NCI-H748 (cell line): Measurements from ENCODE around the gene PDE4D.
A peak's percentile ranks its signal among the peaks of the same experiment; 100 is the strongest.
"Not testable (repeated sequence)": the region's sequence is repeated elsewhere in the genome, so short reads cannot be mapped to it uniquely, and the experiment has no call there.

Experiments
- DNase-seq: peaks from one replicate; lab custom pipeline; 2025; ENCODE audit not compliant: unreplicated experiment; lab: John Stamatoyannopoulos, UW

Gene PDE4D

GRCh38 chr5:59064293-59064692, 829.2 kb downstream of the PDE4D start:
- DNase-seq, result no peak

- no peak for DNase-seq
Measured at GRCh38 chr5:59062986-59063683, 830.4 kb downstream of the PDE4D start.

GRCh38 chr5:59061377-59061776, 832.1 kb downstream of the PDE4D start:
- no peak for DNase-seq

GRCh38 chr5:59058969-59059687, 834.4 kb downstream of the PDE4D start:
- no peak for DNase-seq

GRCh38 chr5:59058237-59058636, 835.3 kb downstream of the PDE4D start:
- no peak for DNase-seq

GRCh38 chr5:59056599-59056998, 836.9 kb downstream of the PDE4D start:
- not testable (repeated sequence) for DNase-seq

- no peak for DNase-seq
Measured at GRCh38 chr5:59055745-59056448, 837.6 kb downstream of the PDE4D start.

GRCh38 chr5:59054963-59055528, 838.5 kb downstream of the PDE4D start:
- no peak for DNase-seq

- DNase-seq, result no peak
Measured at GRCh38 chr5:59051951-59052350, 841.6 kb downstream of the PDE4D start.

GRCh38 chr5:59049095-59049494, 844.4 kb downstream of the PDE4D start:
- DNase-seq, result no peak

GRCh38 chr5:59042201-59043055, 851.1 kb downstream of the PDE4D start:
- DNase-seq, result no peak

GRCh38 chr5:59041355-59041754, 852.2 kb downstream of the PDE4D start:
- no peak for DNase-seq

GRCh38 chr5:59040804-59041201, 852.7 kb downstream of the PDE4D start:
- peak; percentile 22 for DNase-seq

GRCh38 chr5:59040024-59040803, 853.3 kb downstream of the PDE4D start:
- DNase-seq, result no peak

GRCh38 chr5:59039296-59040023, 854.1 kb downstream of the PDE4D start:
- DNase-seq, result peak; percentile 68

GRCh38 chr5:59038798-59039295, 854.7 kb downstream of the PDE4D start:
- no peak for DNase-seq

- DNase-seq, result no peak
Measured at GRCh38 chr5:59037941-59038797, 855.4 kb downstream of the PDE4D start.

- DNase-seq, result no peak
Measured at GRCh38 chr5:59037453-59037852, 856.1 kb downstream of the PDE4D start.
